GM21576 (cell line): ENCODE results near the gene SWI5.
"Not testable (repeated sequence)": the region's sequence is repeated elsewhere in the genome, so short reads cannot be mapped to it uniquely, and the experiment has no call there.

Experiments
- ATAC-seq: cut with Tn5 transposase; IDR thresholded peaks from one replicate; pipeline ENCODE4 v1.9.1; 2021; ENCODE audit warnings: mild to moderate bottlenecking, moderate library complexity; ENCODE audit not compliant: unreplicated experiment

The SWI5 gene

GRCh38 chr9:128275198-128276007 lies 673 bp upstream of the SWI5 start, which contains the start of gene GOLGA2:
Gene GOLGA2, minus strand, starts transcription at chr9:128276007. Its CDS starts 31 bp downstream, at chr9:128275976.
- ATAC-seq = peak; percentile 40

GRCh38 chr9:128276574-128277270 lies 646 bp downstream of the SWI5 start:
- ATAC-seq = no peak

- ATAC-seq = not testable (repeated sequence)
Measured at GRCh38 chr9:128279088-128280073, 3.3 kb downstream of the SWI5 start.

- no peak for ATAC-seq
Measured at GRCh38 chr9:128280084-128280622, 4.1 kb downstream of the SWI5 start.

- ATAC-seq = no peak
Measured at GRCh38 chr9:128282500-128282899, 6.4 kb downstream of the SWI5 start.

- ATAC-seq = no peak
Measured at GRCh38 chr9:128285033-128285784, 9.1 kb downstream of the SWI5 start.

GRCh38 chr9:128286440-128286839 lies 10.4 kb downstream of the SWI5 start:
- ATAC-seq = no peak

GRCh38 chr9:128288273-128289004 lies 12.4 kb downstream of the SWI5 start:
- ATAC-seq = no peak

GRCh38 chr9:128292009-128292408 lies 15.9 kb downstream of the SWI5 start:
- ATAC-seq = no peak

GRCh38 chr9:128293091-128293490 lies 17.0 kb downstream of the SWI5 start:
- ATAC-seq = no peak

- no peak for ATAC-seq
Measured at GRCh38 chr9:128294142-128294541, 18.1 kb downstream of the SWI5 start.

GRCh38 chr9:128296340-128297220 lies 20.5 kb downstream of the SWI5 start:
- ATAC-seq = no peak

GRCh38 chr9:128297221-128297773 lies 21.2 kb downstream of the SWI5 start:
- ATAC-seq = no peak

GRCh38 chr9:128298535-128299482 lies 22.7 kb downstream of the SWI5 start:
- ATAC-seq = no peak

- ATAC-seq = no peak
Measured at GRCh38 chr9:128304136-128304970, 28.3 kb downstream of the SWI5 start.

GRCh38 chr9:128304971-128305288 lies 28.9 kb downstream of the SWI5 start:
- ATAC-seq = no peak
